Renal cortical epithelial cell (primary cell): ENCODE measurements around the gene SETD1A. TPM values are rescaled to one million over a fixed set of nuclear protein-coding genes. Genes with fewer than 3 reads are reported as not detected.
A peak's percentile ranks its signal among the peaks of the same experiment; 100 is the strongest.
"Not testable (repeated sequence)": the region's sequence is repeated elsewhere in the genome, so short reads cannot be mapped to it uniquely, and the experiment has no call there.

ENCODE experiments used
- DNase-seq: peaks from one replicate; pipeline ENCODE4 v3.0.0-alpha.2; 2011; ENCODE audit warnings: low read depth
- total RNA-seq: library from RNA; depleted of rRNA; stranded (reverse); fragments of >200 nt; gene quantifications from 2 replicates; pipeline ENCODE4 v1.2.3, GENCODE V29; 2014

SETD1A gene
- total RNA-seq, 1 donor from 2014 or later = 7.6 TPM

- DNase-seq = no peak
Observed at GRCh38 chr16:30929167-30929566, 28.4 kb upstream of the SETD1A start.

- DNase-seq = no peak
Observed at GRCh38 chr16:30930160-30930571, 27.4 kb upstream of the SETD1A start.

GRCh38 chr16:30931068-30931650 lies 26.4 kb upstream of the SETD1A start:
- DNase-seq = no peak

DNA sequence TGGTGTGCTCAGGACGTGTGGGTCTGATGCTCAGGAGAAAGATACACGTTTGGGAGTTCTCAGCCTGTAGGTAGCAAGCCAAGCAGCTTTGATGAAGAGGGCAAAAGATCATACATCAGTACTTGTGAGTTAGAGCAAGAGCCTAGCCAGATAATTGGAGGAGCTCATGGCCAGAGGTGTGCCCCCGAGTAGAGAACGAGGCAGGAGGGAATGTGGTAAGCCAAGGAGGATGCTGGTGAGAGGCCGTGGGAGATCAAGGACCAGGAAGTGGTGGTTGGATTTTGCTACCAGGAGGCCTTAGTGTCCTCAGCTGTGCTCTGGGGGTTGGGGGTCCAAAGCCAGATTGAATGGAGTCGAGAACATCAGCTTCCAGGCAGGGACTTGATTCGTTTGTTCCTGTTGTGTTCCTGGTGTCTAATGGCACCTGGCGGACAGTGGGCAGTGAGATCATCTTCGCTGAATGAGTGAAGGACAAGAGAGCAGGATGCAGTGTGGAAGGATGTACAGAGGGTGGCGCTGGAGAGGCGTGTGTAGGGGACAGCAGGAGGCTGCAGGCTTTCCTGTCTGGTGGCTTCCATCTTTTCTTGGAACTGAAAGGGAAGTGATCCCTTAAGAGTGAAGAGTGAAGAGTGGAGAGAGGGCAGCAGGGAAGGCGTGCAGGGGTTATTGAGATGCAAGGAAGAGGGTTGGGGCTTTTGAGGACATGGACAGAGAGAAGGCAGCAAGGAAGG lies 22.6 kb upstream of the SETD1A start:
- DNase-seq = peak; percentile 36

- DNase-seq = no peak
Observed at GRCh38 chr16:30937692-30938091, 19.9 kb upstream of the SETD1A start.

DNA sequence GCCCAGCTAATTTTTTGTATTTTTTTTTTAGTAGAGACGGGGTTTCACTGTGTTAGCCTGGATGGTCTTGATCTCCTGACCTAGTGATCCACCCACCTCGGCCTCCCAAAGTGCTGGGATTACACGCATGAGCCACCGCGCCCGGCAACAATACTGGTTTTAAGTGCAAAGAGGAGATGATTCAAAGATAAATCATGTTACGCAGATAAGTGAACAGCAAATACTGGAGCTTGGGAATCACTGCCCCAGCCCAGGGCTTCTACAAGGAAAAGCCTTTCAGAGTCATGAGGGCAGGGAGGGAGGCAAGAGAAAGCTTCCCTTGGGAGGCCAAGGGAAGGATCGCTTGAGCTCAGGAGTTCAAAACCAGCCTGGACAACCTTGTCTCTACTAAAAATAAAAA lies 18.0 kb upstream of the SETD1A start:
- not testable (repeated sequence) for DNase-seq

DNA sequence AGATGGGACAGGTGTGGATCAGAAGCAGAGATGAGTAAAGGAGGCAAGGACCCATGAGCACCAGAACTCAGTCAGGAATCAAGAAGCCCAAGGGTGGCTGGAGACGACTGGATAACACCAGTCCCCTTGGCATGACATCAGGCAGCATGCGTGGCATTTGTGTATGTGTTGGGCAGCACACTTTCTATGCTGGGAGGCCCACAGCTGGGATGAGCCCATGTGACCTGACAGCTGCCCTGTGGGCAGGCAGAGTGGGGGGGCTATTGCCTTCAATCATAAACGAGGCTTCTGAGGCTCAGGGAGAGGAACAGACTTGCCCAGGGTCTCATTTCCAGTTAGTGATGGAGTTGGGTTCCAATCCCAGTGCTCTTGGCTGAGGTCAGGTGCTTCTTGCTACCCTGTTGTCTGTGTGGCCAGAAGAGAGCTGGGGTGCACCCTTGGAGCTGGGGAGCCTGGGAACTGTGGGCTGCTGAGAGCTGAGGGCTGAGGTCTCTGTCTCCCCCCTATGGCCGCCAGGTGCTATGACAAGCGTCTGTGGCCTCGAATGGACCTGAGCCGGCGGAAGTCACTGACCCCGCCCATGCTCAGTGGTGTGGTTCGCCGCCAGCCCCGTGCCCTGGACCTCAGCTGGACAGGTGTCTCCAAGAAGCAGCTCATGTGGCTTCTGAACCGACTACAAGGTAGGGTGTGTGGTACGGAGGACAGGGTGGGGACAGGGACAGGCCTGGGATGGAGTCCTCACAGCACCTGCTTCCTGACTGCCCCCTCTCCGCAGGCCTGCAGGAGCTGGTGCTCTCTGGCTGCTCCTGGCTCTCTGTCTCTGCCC lies 15.7 kb upstream of the SETD1A start:
- DNase-seq = peak; percentile 59

- no peak for DNase-seq
Observed at GRCh38 chr16:30942426-30942806, 15.1 kb upstream of the SETD1A start.

- no peak for DNase-seq
Observed at GRCh38 chr16:30944352-30944751, 13.2 kb upstream of the SETD1A start.

- no peak for DNase-seq
Observed at GRCh38 chr16:30946671-30947540, 10.6 kb upstream of the SETD1A start.

DNA sequence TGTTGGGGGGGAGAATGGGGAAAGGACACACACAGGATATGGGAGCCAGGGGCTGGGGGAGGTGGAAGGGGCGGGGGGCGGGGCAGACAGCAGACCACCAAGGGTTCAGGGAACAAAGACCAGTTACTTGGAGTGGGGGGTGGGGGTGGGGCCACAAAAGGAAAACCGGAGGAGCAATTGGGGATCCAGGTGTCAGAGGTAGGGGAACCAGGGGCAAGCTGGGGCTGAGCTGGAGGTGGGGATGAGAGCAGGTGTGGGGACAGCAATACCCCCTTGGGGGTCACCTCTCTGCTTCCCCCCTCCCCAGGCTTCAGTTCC lies 10.1 kb upstream of the SETD1A start:
- no peak for DNase-seq

GRCh38 chr16:30947859-30948666 lies 9.5 kb upstream of the SETD1A start:
- DNase-seq = peak; percentile 98

DNA sequence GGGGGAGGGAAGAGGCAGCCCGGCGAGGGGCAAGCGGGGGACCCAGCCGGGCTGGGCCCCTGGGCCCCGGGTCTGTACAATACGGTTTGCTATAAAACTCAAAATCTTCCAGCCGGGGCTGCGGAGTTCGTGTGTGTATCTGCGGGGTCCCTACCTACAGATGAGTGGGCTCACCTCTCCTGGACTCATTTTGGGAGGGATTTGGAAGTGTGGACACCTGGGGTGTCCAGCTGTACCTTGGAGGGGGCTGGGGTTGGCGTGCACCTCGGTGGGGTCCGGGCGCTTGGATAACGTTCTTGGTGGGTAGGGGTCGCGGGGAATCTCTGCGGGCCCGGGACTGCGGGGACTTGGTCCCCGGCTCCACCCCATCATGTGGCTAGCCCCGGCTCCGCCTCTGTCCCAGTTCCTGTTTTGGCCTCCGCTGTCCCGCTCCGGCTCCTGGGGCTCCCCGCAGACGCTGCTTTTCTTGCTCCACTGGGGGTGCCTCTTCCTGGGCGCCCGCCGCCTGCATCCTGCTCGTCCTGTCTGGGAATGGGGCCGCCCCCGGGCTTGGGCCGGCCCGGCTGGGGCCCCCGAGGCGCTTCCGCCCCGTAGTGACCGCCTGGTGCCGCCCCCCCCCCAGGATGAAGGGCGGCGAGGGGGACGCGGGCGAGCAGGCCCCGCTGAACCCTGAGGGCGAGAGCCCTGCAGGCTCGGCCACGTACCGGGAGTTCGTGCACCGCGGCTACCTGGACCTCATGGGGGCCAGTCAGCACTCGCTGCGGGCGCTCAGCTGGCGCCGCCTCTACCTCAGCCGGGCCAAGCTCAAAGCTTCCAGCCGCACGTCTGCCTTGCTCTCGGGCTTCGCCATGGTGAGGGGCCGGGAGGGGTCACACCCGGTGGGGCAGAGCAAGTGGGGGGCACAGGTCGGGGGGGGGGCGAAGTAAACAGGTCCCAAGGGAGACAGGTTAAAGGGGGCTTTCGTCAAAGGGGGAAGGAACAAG lies 8.6 kb upstream of the SETD1A start, which contains the start of gene ORAI3:
ORAI3 (plus strand) TSS at position 402 of the 983 bp plus-strand sequence; CDS start at position 624, 222 bp downstream.
- peak; percentile 39 for DNase-seq

DNA sequence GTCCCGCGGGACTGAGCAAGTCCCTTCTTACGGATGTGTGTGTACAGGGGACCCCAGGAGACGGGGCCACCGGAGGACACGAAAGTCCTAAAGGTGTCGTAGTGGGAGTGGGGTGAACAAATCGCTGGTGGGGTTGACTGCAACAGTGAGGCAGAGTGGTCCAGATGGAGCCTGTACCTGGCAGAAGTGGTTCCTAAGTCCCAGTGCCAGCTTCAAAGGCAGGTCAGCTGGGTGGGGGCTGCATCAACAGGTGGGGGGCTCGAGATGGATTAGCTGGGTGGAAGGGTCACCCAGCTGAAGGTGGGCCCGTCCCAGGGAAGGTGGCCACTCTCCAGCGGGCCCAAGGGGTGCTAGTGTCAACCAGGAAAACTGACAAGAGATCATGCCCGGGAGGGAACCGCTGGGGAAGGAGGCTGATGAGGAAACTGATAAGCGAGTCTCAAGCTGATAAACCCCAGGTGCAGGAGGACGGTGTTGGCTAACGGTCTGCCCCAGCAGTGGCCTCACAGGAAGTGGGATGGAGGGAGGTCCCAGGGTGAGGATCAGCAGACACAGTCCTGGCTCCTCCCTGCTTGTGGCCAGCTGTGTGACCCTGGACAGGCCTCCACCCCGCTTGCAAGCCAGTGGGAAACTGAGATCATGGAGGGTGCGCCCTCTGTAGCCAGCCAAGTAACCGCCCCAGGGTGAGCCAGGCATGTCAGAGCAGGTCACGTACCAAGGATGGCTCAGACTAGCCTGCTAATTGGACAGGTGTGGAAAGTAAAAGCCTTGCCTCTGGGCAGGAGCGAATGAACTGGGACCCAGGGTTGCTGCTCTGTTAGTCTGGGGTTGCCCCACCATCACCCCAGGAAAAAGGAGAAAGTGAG lies 7.7 kb upstream of the SETD1A start:
- DNase-seq = peak; percentile 91

GRCh38 chr16:30950516-30951065 lies 7.0 kb upstream of the SETD1A start:
- no peak for DNase-seq

GRCh38 chr16:30951193-30951592 lies 6.4 kb upstream of the SETD1A start:
- DNase-seq = no peak

- no peak for DNase-seq
Observed at GRCh38 chr16:30951750-30952149, 5.8 kb upstream of the SETD1A start.

DNA sequence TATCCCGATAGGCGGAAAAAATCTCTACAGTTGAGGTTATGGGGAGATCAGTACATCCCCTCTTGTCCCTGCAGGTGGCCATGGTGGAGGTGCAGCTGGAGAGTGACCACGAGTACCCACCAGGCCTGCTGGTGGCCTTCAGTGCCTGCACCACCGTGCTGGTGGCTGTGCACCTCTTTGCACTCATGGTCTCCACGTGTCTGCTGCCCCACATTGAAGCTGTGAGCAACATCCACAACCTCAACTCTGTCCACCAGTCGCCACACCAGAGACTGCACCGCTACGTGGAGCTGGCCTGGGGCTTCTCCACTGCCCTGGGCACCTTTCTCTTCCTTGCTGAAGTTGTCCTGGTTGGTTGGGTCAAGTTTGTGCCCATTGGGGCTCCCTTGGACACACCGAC lies 4.4 kb upstream of the SETD1A start:
- DNase-seq = no peak
